Measurements from ENCODE around the gene DCAF11.

The DCAF11 gene

GRCh38 chr14:24162093-24162492 is 47.5 kb downstream of the DCAF11 start:
- DNase-seq, result no peak

DNA sequence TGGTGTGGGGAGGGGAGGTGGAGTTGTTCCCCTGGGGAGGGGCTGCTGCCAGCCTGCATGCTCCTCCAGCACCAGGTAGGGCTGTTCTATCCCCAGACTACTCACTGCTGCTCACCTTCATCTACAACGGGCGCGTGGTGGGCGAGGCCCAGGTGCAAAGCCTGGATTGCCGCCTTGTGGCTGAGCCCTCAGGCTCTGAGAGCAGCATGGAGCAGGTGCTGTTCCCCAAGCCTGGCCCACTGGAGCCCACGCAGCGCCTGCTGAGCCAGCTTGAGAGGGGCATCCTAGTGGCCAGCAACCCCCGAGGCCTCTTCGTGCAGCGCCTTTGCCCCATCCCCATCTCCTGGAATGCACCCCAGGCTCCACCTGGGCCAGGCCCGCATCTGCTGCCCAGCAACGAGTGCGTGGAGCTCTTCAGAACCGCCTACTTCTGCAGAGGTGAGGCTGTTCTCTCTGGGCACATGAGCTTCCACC is 50.0 kb downstream of the DCAF11 start:
- no peak for DNase-seq

DNA sequence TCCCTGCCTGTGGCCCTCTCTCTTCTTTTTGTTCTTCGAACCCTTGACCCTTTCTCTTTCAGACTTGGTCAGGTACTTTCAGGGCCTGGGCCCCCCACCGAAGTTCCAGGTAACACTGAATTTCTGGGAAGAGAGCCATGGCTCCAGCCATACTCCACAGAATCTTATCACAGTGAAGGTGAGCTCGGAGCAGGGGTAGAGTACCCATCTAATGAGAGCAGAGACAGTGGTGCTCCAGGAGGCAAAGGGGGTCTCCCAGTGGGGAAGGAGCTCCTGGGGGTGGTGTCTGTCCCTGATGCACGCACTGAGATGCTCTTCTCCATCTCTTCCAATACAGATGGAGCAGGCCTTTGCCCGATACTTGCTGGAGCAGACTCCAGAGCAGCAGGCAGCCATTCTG is 51.2 kb downstream of the DCAF11 start:
- no peak for DNase-seq

- DNase-seq, result no peak
Measured at GRCh38 chr14:24167469-24168114, 53.0 kb downstream of the DCAF11 start.

DNA sequence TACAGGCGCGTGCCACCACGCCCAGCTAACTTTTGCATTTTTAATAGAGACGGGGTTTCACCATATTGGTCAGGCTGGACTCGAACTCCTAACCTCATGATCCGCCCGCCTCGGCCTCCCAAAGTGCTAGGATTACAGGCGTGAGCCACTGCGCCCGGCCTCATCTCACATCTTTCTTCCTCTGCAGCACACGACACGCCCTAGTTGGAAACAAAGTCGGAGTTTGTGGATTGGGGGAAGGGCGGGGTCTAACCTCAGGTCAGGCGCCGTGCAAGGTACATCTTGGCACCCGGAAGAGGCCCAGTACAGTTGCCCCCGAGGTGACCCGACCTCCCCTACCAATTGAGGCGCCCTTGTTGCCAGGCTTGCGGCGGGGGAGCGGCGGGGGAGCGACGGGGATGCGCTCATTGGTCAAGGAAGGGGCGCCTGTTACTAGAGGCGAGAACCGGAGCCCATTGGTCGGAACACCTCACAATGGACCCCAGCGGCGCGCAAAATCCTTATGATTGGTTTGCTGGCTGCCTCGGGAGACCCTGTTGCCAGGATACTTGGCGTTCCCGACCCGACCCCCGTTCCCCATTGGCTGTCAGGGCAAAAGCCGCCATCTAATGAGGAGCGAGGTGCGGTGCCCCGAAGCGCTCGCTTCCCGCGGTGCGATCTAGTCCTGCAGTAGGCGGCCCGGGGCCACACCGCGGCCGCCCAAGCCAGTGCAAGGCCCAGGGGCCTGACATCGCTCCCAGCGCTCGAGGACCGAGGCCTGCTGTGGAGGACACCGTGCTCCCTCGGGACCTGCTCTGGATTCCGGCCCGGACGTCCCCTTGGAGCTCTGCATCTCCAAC is 57.1 kb downstream of the DCAF11 start, which contains the start of gene REC8:
TSS of gene REC8 (plus strand) at position 659 of the 839 bp plus-strand sequence. CDS start 473 bp downstream, outside the sequence.
- peak; percentile 100 for DNase-seq

GRCh38 chr14:24172261-24172860 is 57.8 kb downstream of the DCAF11 start:
- peak; percentile 76 for DNase-seq

DNA sequence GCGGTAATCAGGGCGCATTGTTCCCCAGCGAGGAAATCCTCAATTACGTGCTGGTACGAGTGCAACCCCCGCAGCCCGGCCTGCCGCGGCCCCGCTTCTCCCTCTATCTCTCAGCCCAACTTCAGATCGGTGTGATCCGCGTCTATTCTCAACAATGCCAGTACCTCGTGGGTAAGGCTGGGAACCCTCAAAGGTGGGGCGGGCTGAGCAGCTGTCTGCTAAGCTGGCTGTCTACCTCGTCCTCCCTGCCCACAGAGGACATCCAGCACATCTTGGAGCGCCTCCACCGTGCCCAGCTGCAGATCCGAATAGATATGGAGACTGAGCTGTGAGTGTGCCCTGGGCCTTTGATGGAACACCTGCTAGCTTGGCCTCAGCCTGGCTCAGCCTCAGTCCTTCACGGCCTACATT is 58.3 kb downstream of the DCAF11 start:
- DNase-seq, result peak; percentile 60

Measured in NCI-H69 (cell line).